Mesenchymal stem cell (in vitro differentiated cells and primary cell): ENCODE measurements around the gene ZNF143.

ENCODE experiments used
- DNase-seq: peaks from one replicate; pipeline ENCODE4 v3.0.0-alpha.2; 2013
- H2AFZ ChIP-seq: one replicate; pipeline ENCODE4 v1.6.1; 2013; ENCODE audit warnings: low read depth, mild to moderate bottlenecking, control low read depth, inconsistent platforms, low read length, moderate library complexity
- H2AK5ac ChIP-seq: 2 replicates; pipeline ENCODE4 v1.6.1; 2013; ENCODE audit warnings: low read length, moderate library complexity, mild to moderate bottlenecking, inconsistent platforms; ENCODE audit not compliant: severe bottlenecking
- H2BK120ac ChIP-seq: one replicate; pipeline ENCODE4 v1.6.1; 2013; ENCODE audit warnings: low read depth, mild to moderate bottlenecking, inconsistent platforms, low read length, moderate library complexity
- H2BK12ac ChIP-seq, 2 experiments: one replicate each; pipeline ENCODE4 v1.6.1; 2013; ENCODE audit warnings: inconsistent platforms in 2 of 2, low read length in 2 of 2, mild to moderate bottlenecking in 2 of 2, moderate library complexity in 2 of 2, control low read depth in 1 of 2
- H2BK15ac ChIP-seq: one replicate; pipeline ENCODE4 v1.6.1; 2013; ENCODE audit warnings: mild to moderate bottlenecking, low read depth, inconsistent platforms; ENCODE audit not compliant: poor library complexity, severe bottlenecking
- H2BK5ac ChIP-seq: 2 replicates; pipeline ENCODE4 v1.6.1; 2013; ENCODE audit warnings: low read depth, mild to moderate bottlenecking, low read length, control low read depth, inconsistent platforms; ENCODE audit not compliant: poor library complexity, severe bottlenecking
- H3K14ac ChIP-seq, 2 experiments: one replicate each; pipeline ENCODE4 v1.6.1; 2013; ENCODE audit warnings: inconsistent platforms in 2 of 2, low read length in 2 of 2, control low read depth in 1 of 2, mild to moderate bottlenecking in 1 of 2, moderate library complexity in 1 of 2
- H3K18ac ChIP-seq, 2 experiments: one replicate each; pipeline ENCODE4 v1.6.1; 2013; ENCODE audit warnings: inconsistent platforms in 2 of 2, low read length in 2 of 2, control low read depth in 1 of 2, low read depth in 1 of 2, mild to moderate bottlenecking in 1 of 2
- H3K23ac ChIP-seq, 2 experiments: one replicate each; pipeline ENCODE4 v1.6.1; 2013; ENCODE audit warnings: inconsistent platforms in 2 of 2, low read length in 2 of 2, mild to moderate bottlenecking in 2 of 2, moderate library complexity in 2 of 2, control low read depth in 1 of 2
- H3K27ac ChIP-seq: 2 replicates; pipeline ENCODE4 v1.5.1; 2013; ENCODE audit warnings: mild to moderate bottlenecking, moderate library complexity, low read length, control low read depth, inconsistent platforms; ENCODE audit not compliant: poor library complexity, severe bottlenecking
- H3K27me3 ChIP-seq, 2 experiments: 2 replicates each; pipeline versions ENCODE4 v1.6.1 to v1.7.0; 2013; ENCODE audit warnings: low read length in 2 of 2, mild to moderate bottlenecking in 2 of 2, moderate library complexity in 2 of 2, control low read depth in 1 of 2, inconsistent platforms in 1 of 2; ENCODE audit not compliant: control insufficient read depth in 1 of 2, insufficient read depth in 1 of 2
- H3K36me3 ChIP-seq, 2 experiments: 2 replicates each; pipeline versions ENCODE4 v1.6.1 to v1.7.0; 2013; ENCODE audit warnings: low read length in 2 of 2, control low read depth in 1 of 2, inconsistent platforms in 1 of 2, low read depth in 1 of 2, mild to moderate bottlenecking in 1 of 2; ENCODE audit not compliant: insufficient read depth in 2 of 2, control insufficient read depth in 1 of 2
- H3K4ac ChIP-seq, 2 experiments: one replicate each; pipeline ENCODE4 v1.6.1; 2013; ENCODE audit warnings: inconsistent platforms in 2 of 2, low read length in 2 of 2, mild to moderate bottlenecking in 2 of 2, moderate library complexity in 2 of 2, control low read depth in 1 of 2, low read depth in 1 of 2
- H3K4me1 ChIP-seq: 2 replicates; pipeline ENCODE4 v1.6.1; 2013; ENCODE audit warnings: low read depth, low read length, control low read depth; ENCODE audit not compliant: control insufficient read depth, insufficient read depth
- H3K4me2 ChIP-seq: 2 replicates; pipeline ENCODE4 v1.6.1; 2013; ENCODE audit warnings: low read length, mild to moderate bottlenecking, inconsistent platforms; ENCODE audit not compliant: poor library complexity, severe bottlenecking
- H3K4me3 ChIP-seq, 2 experiments: 2 replicates each; pipeline versions ENCODE4 v1.5.1 to v1.7.0; 2013; ENCODE audit warnings: low read length in 2 of 2, mild to moderate bottlenecking in 2 of 2, control low read depth in 1 of 2, low read depth in 1 of 2; ENCODE audit not compliant: insufficient read depth in 1 of 2
- H3K79me1 ChIP-seq: replicated peaks from 2 replicates; pipeline ENCODE4 v1.6.1; 2013; ENCODE audit warnings: mild to moderate bottlenecking, control low read depth, low read length, inconsistent platforms; ENCODE audit not compliant: poor library complexity, severe bottlenecking
- H3K9ac ChIP-seq: 2 replicates; pipeline ENCODE4 v1.7.0; 2013; ENCODE audit warnings: mild to moderate bottlenecking, low read length, moderate library complexity
- H3K9me3 ChIP-seq: 2 replicates; pipeline ENCODE4 v1.7.0; 2013; ENCODE audit warnings: mild to moderate bottlenecking, low read length; ENCODE audit not compliant: control insufficient read depth
- H4K8ac ChIP-seq: one replicate; pipeline ENCODE4 v1.6.1; 2013; ENCODE audit warnings: inconsistent platforms, mild to moderate bottlenecking, low read length, moderate library complexity
- H4K91ac ChIP-seq: one replicate; pipeline ENCODE4 v1.6.1; 2013; ENCODE audit warnings: mild to moderate bottlenecking, low read length, inconsistent platforms
- WGBS: methylation state at CpG from one replicate; pipeline ENCODE4 v1.1.7; 2013; ENCODE audit warnings: mixed read lengths; 5-methylcytosine and 5-hydroxymethylcytosine counted together

ZNF143 gene

DNA sequence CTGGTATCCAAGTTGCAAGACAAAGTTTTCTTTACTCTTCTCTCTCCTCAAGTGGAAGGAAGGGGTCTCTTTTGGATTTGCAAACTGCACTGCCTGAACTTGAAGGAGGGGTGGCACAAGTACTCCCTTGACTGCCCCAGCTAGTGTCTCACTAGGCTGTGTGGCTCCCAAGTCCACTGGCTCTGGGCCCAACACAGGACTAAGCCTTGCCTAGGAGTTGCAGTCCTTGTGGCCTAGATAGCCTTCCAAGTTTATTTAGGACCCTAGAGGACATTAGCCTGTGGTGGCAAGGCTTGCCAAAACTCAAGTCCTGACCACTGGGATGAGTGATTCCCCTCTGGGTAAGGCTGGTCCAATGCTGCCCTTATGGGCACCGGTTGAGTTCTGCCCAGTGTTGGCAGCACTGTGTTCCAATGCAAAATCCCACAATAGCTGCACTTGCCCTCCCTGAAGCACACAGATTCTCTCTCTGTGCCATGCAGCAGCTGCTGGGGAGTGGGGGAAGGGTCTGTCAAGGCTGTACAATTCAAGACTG lies 102.5 kb downstream of the ZNF143 start:
- H2BK5ac ChIP-seq = no peak overlapping the region
- no peak overlapping the region for H3K14ac ChIP-seq
- peak overlapping the region; percentile 15 for H2AK5ac ChIP-seq
- peaks cover 7% of the 10 kb centered on the region for H3K9me3 ChIP-seq
- H3K23ac ChIP-seq = no peak overlapping the region
- H3K9ac ChIP-seq = no peak overlapping the region
- H3K36me3 ChIP-seq = no peaks in the 10 kb centered on the region
- H3K4ac ChIP-seq = no peak overlapping the region
- no peak overlapping the region for H3K4me3 ChIP-seq
- H3K18ac ChIP-seq = no peak overlapping the region
- peaks cover 10% of the 10 kb centered on the region for H3K4me1 ChIP-seq
- no peak overlapping the region for H2BK12ac ChIP-seq
- peak overlapping the region; percentile 34 for H2BK15ac ChIP-seq
- H3K27me3 ChIP-seq = no peaks in the 10 kb centered on the region
- no peak overlapping the region for H3K4me2 ChIP-seq
- 100% methylated on average over 1 of the region's 1 CpG for WGBS
- no peak overlapping the region for H3K27ac ChIP-seq
- DNase-seq = no peak
- no peak overlapping the region for H4K91ac ChIP-seq
- no peak overlapping the region for H2AFZ ChIP-seq
- no peak overlapping the region for H4K8ac ChIP-seq
- H3K79me1 ChIP-seq = no peaks in the 10 kb centered on the region
- no peak overlapping the region for H2BK120ac ChIP-seq

GRCh38 chr11:9565822-9566560 lies 105.2 kb downstream of the ZNF143 start:
- H3K4me3 ChIP-seq = peak overlapping the region in 1 of 2 experiments; percentile 10
- H3K27ac ChIP-seq = peak overlapping the region; percentile 98
- H3K9ac ChIP-seq = peak overlapping the region; percentile 91
- H3K27me3 ChIP-seq = no peaks in the 10 kb centered on the region
- peaks cover 7% of the 10 kb centered on the region for H3K9me3 ChIP-seq
- H3K14ac ChIP-seq = no peak overlapping the region
- peak overlapping the region in 1 of 2 experiments; percentile 18 for H2BK12ac ChIP-seq
- peak overlapping the region in 1 of 2 experiments; percentile 66 for H3K4ac ChIP-seq
- peak overlapping the region; percentile 91 for H2BK120ac ChIP-seq
- peak overlapping the region; percentile 87 for H2BK5ac ChIP-seq
- H2AFZ ChIP-seq = no peak overlapping the region
- peak overlapping the region in 1 of 2 experiments; percentile 60 for H3K18ac ChIP-seq
- H4K91ac ChIP-seq = no peak overlapping the region
- H3K36me3 ChIP-seq = no peaks in the 10 kb centered on the region
- peak; percentile 100 for DNase-seq
- no peak overlapping the region for H2BK15ac ChIP-seq
- H3K4me2 ChIP-seq = no peak overlapping the region
- H3K79me1 ChIP-seq = peaks cover 4% of the 10 kb centered on the region
- H3K4me1 ChIP-seq = peaks cover 15% of the 10 kb centered on the region
- H3K23ac ChIP-seq = no peak overlapping the region
- under 1% methylated on average over 7 of the region's 7 CpGs for WGBS
- peak overlapping the region; percentile 61 for H4K8ac ChIP-seq
- H2AK5ac ChIP-seq = peak overlapping the region; percentile 93

GRCh38 chr11:9566561-9567063 lies 105.8 kb downstream of the ZNF143 start:
- H2AK5ac ChIP-seq = peak overlapping the region; percentile 91
- peak overlapping the region in 1 of 2 experiments; percentile 10 for H3K4me3 ChIP-seq
- DNase-seq = peak; percentile 95
- H3K4ac ChIP-seq = no peak overlapping the region
- 10% methylated on average over 2 of the region's 3 CpGs for WGBS
- no peak overlapping the region for H3K23ac ChIP-seq
- H3K79me1 ChIP-seq = peaks cover 4% of the 10 kb centered on the region
- H3K18ac ChIP-seq = peak overlapping the region in 1 of 2 experiments; percentile 60
- no peak overlapping the region for H3K4me2 ChIP-seq
- H4K91ac ChIP-seq = no peak overlapping the region
- no peaks in the 10 kb centered on the region for H3K27me3 ChIP-seq
- peaks cover 3% of the 10 kb centered on the region for H3K9me3 ChIP-seq
- peak overlapping the region; percentile 53 for H2BK5ac ChIP-seq
- no peak overlapping the region for H2BK15ac ChIP-seq
- peaks cover 16% of the 10 kb centered on the region for H3K4me1 ChIP-seq
- H2BK120ac ChIP-seq = peak overlapping the region; percentile 91
- H2AFZ ChIP-seq = no peak overlapping the region
- H4K8ac ChIP-seq = no peak overlapping the region
- H3K27ac ChIP-seq = peak overlapping the region; percentile 98
- H3K14ac ChIP-seq = no peak overlapping the region
- H3K36me3 ChIP-seq = no peaks in the 10 kb centered on the region
- no peak overlapping the region for H2BK12ac ChIP-seq
- H3K9ac ChIP-seq = peak overlapping the region; percentile 91

DNA sequence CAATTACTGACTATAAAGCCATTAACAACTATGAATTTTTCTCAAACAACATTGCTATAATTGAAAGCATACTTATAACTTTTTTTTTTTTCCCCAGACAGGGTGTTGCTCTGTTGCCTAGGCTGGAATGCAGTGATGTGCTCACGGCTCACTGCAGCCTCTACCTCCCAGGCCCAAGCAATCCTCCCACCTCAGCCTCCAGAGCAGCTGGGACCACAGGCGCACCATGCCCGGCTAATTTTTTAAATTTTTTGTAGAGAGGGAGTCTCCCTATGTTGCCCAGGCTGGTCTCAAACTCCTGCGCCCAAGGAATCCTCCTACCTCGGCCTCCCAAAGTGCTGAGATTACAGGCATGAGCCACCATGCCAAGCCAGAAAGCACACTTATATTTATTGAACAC lies 106.6 kb downstream of the ZNF143 start:
- Histone ChIP-seq H2BK15ac (no peak overlapping the region), H2BK12ac (peak overlapping the region in 1 of 2 experiments; percentile 86), H3K9ac (peak overlapping the region; percentile 91), H3K18ac (peak overlapping the region; percentile 48 to 52), H3K4ac (peak overlapping the region in 1 of 2 experiments; percentile 8), H3K23ac (no peak overlapping the region), H3K27me3 (no peaks in the 10 kb centered on the region), H3K4me2 (no peak overlapping the region), H3K14ac (peak overlapping the region in 1 of 2 experiments; percentile 19), H2AK5ac (peak overlapping the region; percentile 98), H3K9me3 (no peaks in the 10 kb centered on the region), H4K91ac (no peak overlapping the region), H2BK5ac (no peak overlapping the region), H3K4me1 (peaks cover 19% of the 10 kb centered on the region), H3K4me3 (no peak overlapping the region), H3K36me3 (no peaks in the 10 kb centered on the region), H4K8ac (no peak overlapping the region), H2BK120ac (no peak overlapping the region), H3K79me1 (peaks cover 4% of the 10 kb centered on the region), H2AFZ (no peak overlapping the region), H3K27ac (peak overlapping the region; percentile 60)
- WGBS = 96% methylated on average over 5 of the region's 5 CpGs
- no peak for DNase-seq
